Activated naive CD8-positive, alpha-beta T cell treated with anti-CD3 and anti-CD28 coated beads for 36 hours (primary cell): ENCODE results near the gene TESMIN. TPM values are rescaled to one million over a fixed set of nuclear protein-coding genes. Genes with fewer than 3 reads are reported as not detected.

Experiments
- total RNA-seq, 2 experiments: library from RNA; stranded (reverse); gene quantifications; one replicate each; pipeline ENCODE4 v1.2.3, GENCODE V29; 2021

Gene TESMIN
- total RNA-seq, 2 experiments from 2014 or later, result 2.2 to 3.2 TPM

Other genes with a start within 250 kb of the TESMIN start
- gene GAL, start 67.0 kb downstream of the TESMIN start, total RNA-seq, result 1 to 10 TPM; 7.2 to 8.4 TPM
- gene CPT1A, start 90.4 kb upstream of the TESMIN start, total RNA-seq, result 10 to 100 TPM; 12.8 to 15.4 TPM
- gene MRPL21, start 152.3 kb upstream of the TESMIN start, total RNA-seq, result 100 to 1,000 TPM; 118 to 127 TPM
- gene IGHMBP2, start 152.4 kb upstream of the TESMIN start, total RNA-seq, result 10 to 100 TPM; 25.5 to 27.0 TPM
- not detected for gene MRGPRD, start 229.5 kb upstream of the TESMIN start, total RNA-seq